ENCODE measurements around the gene IL17RE. TPM values are rescaled to one million over a fixed set of nuclear protein-coding genes. Genes with fewer than 3 reads are reported as not detected.

IL17RE gene
- total RNA-seq, 2 experiments from 2014 or later = 1.2 to 1.7 TPM

GRCh38 chr3:9876991-9877390 is 25.7 kb upstream of the IL17RE start:
- Mint-ChIP-seq H3K36me3 (ENCODE audit: low read depth) (no peaks in the 10 kb centered on the region), H3K27me3 (no peaks in the 10 kb centered on the region), H3K9me3 (no peaks in the 10 kb centered on the region), H3K27ac (no peak overlapping the region), H3K4me3 (no peak overlapping the region), H3K4me1 (ENCODE audit: low read depth) (no peaks in the 10 kb centered on the region)
- peak; percentile 55 for ATAC-seq
- CTCF ChIA-PET = interaction anchor here (0.7 to 1.7 kb wide), 2 partner anchors 25 to 56 kb away, joined by 3 to 5 read pairs; no protein-coding TSS in a partner anchor
- intact Hi-C loops (cut with micrococcal nuclease) = no loop called here
- POLR2A ChIA-PET = interaction anchor here (1.0 kb wide), 1 partner anchor 60 kb away, joined by 3 read pairs; no protein-coding TSS in a partner anchor
- DNase-seq = peak; percentile 19
- no peak for TF ChIP-seq CTCF (IDR thresholded peaks at IDR 0.05)

- DNase-seq = no peak
Measured at GRCh38 chr3:9878700-9879099, 23.9 kb upstream of the IL17RE start.

GRCh38 chr3:9879830-9880549 is 22.7 kb upstream of the IL17RE start, which contains the start of gene CIDEC:
Gene CIDEC (minus strand): TSS chr3:9880253. CDS start chr3:9878486, 1,767 bp downstream.
- no peaks in the 10 kb centered on the region for H3K27me3 Mint-ChIP-seq
- intact Hi-C loops (cut with micrococcal nuclease) = no loop called here
- no peak for DNase-seq
- no peaks in the 10 kb centered on the region for H3K4me1 Mint-ChIP-seq (ENCODE audit: low read depth)
- H3K27ac Mint-ChIP-seq = no peak within 1 kb of the TSS
- no peaks in the 10 kb centered on the region for H3K36me3 Mint-ChIP-seq (ENCODE audit: low read depth)
- no peak for TF ChIP-seq CTCF (IDR thresholded peaks at IDR 0.05)
- no peaks in the 10 kb centered on the region for H3K9me3 Mint-ChIP-seq
- ChIA-PET CTCF (interaction anchor here (0.8 kb wide), 1 partner anchor 11 kb away, joined by 3 read pairs; no protein-coding TSS in a partner anchor), POLR2A (interaction anchor here (0.8 to 1.5 kb wide), 2 partner anchors 11 to 13 kb away, joined by 3 to 4 read pairs; no protein-coding TSS in a partner anchor)
- no peak within 1 kb of the TSS for H3K4me3 Mint-ChIP-seq
- ATAC-seq = no peak

More at GRCh38 chr3:9878700-9879099, 23.9 kb upstream of the IL17RE start:
- ChIA-PET CTCF (interaction anchor here (1.2 kb wide), 1 partner anchor 54 kb away, joined by 3 read pairs; no protein-coding TSS in a partner anchor), POLR2A (interaction anchor here (0.6 to 1.5 kb wide), 2 partner anchors 10 to 13 kb away, joined by 3 to 4 read pairs; no protein-coding TSS in a partner anchor)
- Mint-ChIP-seq H3K27me3 (no peaks in the 10 kb centered on the region), H3K4me1 (ENCODE audit: low read depth) (no peaks in the 10 kb centered on the region), H3K36me3 (ENCODE audit: low read depth) (no peaks in the 10 kb centered on the region), H3K27ac (no peak overlapping the region), H3K9me3 (no peaks in the 10 kb centered on the region), H3K4me3 (no peak overlapping the region)
- no peak for ATAC-seq
- intact Hi-C loops (cut with micrococcal nuclease) = no loop called here
- no peak for TF ChIP-seq CTCF (IDR thresholded peaks at IDR 0.05)

- POLR2A ChIA-PET = no interaction called here
- intact Hi-C loops (cut with micrococcal nuclease) = no loop called here
Measured at GRCh38 chr3:9881441-9881840, 21.2 kb upstream of the IL17RE start.

More at GRCh38 chr3:9881441-9881840, 21.2 kb upstream of the IL17RE start:
- Mint-ChIP-seq H3K36me3 (ENCODE audit: low read depth) (no peaks in the 10 kb centered on the region), H3K4me3 (no peak overlapping the region), H3K27ac (no peak overlapping the region), H3K9me3 (no peaks in the 10 kb centered on the region), H3K27me3 (no peaks in the 10 kb centered on the region), H3K4me1 (ENCODE audit: low read depth) (no peaks in the 10 kb centered on the region)
- CTCF ChIA-PET = no interaction called here
- no peak for TF ChIP-seq CTCF (IDR thresholded peaks at IDR 0.05)
- no peak for DNase-seq
- ATAC-seq = no peak

Measured in activated CD8-positive, alpha-beta T cell treated with anti-CD3 and anti-CD28 coated beads for 36 hours (primary cell).